Measurements from ENCODE around the gene EIF5A.

EIF5A gene

DNA sequence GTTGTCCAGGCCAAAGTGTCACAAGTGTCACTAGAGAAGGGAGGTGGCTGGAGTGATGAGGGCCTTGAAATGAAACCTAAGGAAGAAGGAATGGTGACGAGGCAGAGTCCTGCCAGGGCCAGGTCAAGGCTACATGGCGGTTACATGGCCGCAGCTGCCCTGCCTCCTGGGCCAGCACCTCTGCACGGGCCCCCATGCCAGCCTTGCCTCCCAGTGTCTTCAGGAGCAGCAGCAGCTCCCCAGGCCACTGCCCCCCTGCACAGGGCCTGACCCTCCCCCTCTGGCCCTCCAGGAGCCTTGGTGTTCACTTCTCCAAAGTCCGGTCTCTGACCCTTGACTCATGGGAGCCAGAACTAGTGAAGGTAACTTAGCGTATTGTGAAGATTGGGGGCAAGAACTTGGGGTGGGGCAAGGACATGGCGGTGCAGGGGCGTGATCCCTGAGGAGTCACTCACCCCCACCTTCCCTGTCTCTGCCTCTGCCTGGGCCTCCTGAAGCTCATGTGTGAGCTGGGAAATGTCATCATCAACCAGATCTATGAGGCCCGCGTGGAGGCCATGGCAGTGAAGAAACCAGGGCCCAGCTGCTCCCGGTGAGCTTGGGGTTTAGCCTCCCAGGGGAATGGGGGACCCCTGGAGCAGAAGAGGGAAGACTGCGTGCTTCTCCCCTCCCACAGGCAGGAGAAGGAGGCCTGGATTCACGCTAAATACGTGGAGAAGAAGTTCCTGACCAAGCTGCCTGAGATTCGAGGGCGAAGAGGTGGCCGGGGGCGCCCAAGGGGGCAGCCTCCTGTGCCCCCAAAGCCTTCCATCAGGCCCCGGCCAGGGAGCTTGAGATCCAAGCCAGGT lies 40.4 kb downstream of the EIF5A start:
- Mint-ChIP-seq H3K4me1 (peaks cover 71% of the 10 kb centered on the region), H3K9me3 (no peaks in the 10 kb centered on the region), H3K27ac (peak overlapping the region; percentile 22), H3K36me3 (ENCODE audit: low read depth) (no peaks in the 10 kb centered on the region), H3K27me3 (ENCODE audit: low read depth, poor library complexity) (peaks cover 8% of the 10 kb centered on the region), H3K4me3 (no peak overlapping the region)
- no peak for DNase-seq
- TF ChIP-seq CTCF (IDR thresholded peaks at IDR 0.05): no peak

DNA sequence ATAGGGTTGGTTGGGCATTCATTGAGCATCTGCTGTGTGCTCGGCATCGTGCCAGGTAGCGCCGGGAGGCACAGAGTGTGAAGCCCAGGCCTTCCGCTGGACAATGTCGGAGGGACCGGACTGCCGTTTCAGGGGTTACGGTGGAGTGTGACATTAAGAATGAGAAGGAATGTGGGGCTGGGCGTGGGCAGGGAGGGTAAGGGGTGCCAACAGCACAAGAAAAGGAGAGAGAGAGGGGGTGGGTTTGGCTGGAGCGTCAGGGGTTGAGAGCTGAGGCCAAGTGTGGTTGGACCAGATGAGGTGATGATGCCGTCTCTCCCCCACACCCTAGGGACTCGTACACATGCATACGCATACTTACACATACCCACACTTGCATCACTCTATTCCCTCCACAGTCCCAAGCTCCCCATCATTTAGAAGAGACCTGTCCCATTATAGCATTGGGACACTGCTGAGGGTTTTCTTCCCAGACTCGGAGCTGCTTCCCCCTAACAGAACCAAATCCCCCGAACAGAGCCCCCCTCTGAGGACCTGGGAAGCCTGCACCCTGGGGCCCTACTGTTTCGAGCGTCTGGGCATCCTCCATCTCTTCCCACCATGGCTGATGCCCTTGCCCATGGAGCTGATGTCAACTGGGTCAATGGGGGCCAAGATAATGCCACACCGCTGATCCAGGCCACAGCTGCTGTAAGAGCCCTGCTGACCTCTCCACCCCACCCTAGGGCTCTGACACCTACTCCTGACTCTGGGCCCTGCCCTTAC lies 41.2 kb downstream of the EIF5A start:
- H3K9me3 Mint-ChIP-seq: no peaks in the 10 kb centered on the region
- H3K36me3 Mint-ChIP-seq (ENCODE audit: low read depth): no peaks in the 10 kb centered on the region
- peak overlapping the region; percentile 99 for H3K27ac Mint-ChIP-seq
- no peak for TF ChIP-seq CTCF (IDR thresholded peaks at IDR 0.05)
- H3K4me3 Mint-ChIP-seq: peak overlapping the region; percentile 85
- H3K4me1 Mint-ChIP-seq: peaks cover 68% of the 10 kb centered on the region
- peaks cover 8% of the 10 kb centered on the region for H3K27me3 Mint-ChIP-seq (ENCODE audit: low read depth, poor library complexity)
- DNase-seq: no peak

- no peak for TF ChIP-seq CTCF (IDR thresholded peaks at IDR 0.05)
- Mint-ChIP-seq H3K27me3 (ENCODE audit: low read depth, poor library complexity) (peaks cover 7% of the 10 kb centered on the region), H3K27ac (peak within 1 kb of the TSS; percentile 78), H3K36me3 (ENCODE audit: low read depth) (no peaks in the 10 kb centered on the region), H3K4me1 (peaks cover 61% of the 10 kb centered on the region), H3K9me3 (no peaks in the 10 kb centered on the region), H3K4me3 (peak within 1 kb of the TSS; percentile 89)
- DNase-seq: peak; percentile 90
These were observed 44.5 kb downstream of the EIF5A start, which contains the start of gene KCTD11 for GRCh38 chr17:7351665-7352502. TSS of gene KCTD11 (plus strand) at chr17:7352162.

DNA sequence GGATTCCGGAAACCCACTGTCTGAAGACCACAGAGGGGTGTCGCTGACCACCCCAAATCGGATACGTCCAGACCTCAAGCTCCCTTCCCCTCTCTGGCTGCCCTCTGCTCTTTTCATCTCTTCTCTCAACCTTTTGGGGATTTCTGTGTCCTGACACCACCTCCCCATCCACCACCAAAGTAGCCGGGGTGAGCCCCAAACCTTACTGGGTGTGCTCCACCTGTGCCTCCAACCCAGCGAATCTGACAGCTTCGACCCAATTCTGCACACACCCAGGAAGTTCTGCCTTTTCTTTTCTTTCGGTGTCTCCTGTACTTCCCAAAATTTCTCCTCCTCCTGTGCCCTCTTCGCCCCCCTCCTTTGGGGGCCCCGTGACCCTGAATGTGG lies 45.1 kb downstream of the EIF5A start:
- H3K36me3 Mint-ChIP-seq (ENCODE audit: low read depth): no peaks in the 10 kb centered on the region
- no peaks in the 10 kb centered on the region for H3K9me3 Mint-ChIP-seq
- H3K4me1 Mint-ChIP-seq: peaks cover 56% of the 10 kb centered on the region
- peak; percentile 64 for TF ChIP-seq CTCF (IDR thresholded peaks at IDR 0.05)
- H3K4me3 Mint-ChIP-seq: peak overlapping the region; percentile 89
- H3K27ac Mint-ChIP-seq: peak overlapping the region; percentile 72
- peaks cover 7% of the 10 kb centered on the region for H3K27me3 Mint-ChIP-seq (ENCODE audit: low read depth, poor library complexity)
- DNase-seq: no peak

- no peak for TF ChIP-seq CTCF (IDR thresholded peaks at IDR 0.05)
- Mint-ChIP-seq H3K9me3 (no peaks in the 10 kb centered on the region), H3K4me1 (peaks cover 50% of the 10 kb centered on the region), H3K36me3 (ENCODE audit: low read depth) (no peaks in the 10 kb centered on the region), H3K4me3 (peak overlapping the region; percentile 89), H3K27ac (peak overlapping the region; percentile 72), H3K27me3 (ENCODE audit: low read depth, poor library complexity) (peaks cover 7% of the 10 kb centered on the region)
- DNase-seq: no peak
These were observed 45.6 kb downstream of the EIF5A start for GRCh38 chr17:7352910-7353635.
